Cerebellar nuclear complex (tissue), 1 donor: ENCODE data around the gene BRAF.
A peak's percentile ranks its signal among the peaks of the same experiment; 100 is the strongest.
"Not testable (repeated sequence)": the region's sequence is repeated elsewhere in the genome, so short reads cannot be mapped to it uniquely, and the experiment has no call there.

Experiments
- DNase-seq, 2 experiments: peaks; one replicate each; lab custom pipeline; 2025; lab: John Stamatoyannopoulos, UW

Gene BRAF

GRCh38 chr7:140924821-140925421, at the start of gene BRAF:
Gene BRAF, minus strand, starts transcription at chr7:140924929. Its CDS starts 226 bp downstream, at chr7:140924703.
- DNase-seq = peak; percentile 2 to 67

DNA sequence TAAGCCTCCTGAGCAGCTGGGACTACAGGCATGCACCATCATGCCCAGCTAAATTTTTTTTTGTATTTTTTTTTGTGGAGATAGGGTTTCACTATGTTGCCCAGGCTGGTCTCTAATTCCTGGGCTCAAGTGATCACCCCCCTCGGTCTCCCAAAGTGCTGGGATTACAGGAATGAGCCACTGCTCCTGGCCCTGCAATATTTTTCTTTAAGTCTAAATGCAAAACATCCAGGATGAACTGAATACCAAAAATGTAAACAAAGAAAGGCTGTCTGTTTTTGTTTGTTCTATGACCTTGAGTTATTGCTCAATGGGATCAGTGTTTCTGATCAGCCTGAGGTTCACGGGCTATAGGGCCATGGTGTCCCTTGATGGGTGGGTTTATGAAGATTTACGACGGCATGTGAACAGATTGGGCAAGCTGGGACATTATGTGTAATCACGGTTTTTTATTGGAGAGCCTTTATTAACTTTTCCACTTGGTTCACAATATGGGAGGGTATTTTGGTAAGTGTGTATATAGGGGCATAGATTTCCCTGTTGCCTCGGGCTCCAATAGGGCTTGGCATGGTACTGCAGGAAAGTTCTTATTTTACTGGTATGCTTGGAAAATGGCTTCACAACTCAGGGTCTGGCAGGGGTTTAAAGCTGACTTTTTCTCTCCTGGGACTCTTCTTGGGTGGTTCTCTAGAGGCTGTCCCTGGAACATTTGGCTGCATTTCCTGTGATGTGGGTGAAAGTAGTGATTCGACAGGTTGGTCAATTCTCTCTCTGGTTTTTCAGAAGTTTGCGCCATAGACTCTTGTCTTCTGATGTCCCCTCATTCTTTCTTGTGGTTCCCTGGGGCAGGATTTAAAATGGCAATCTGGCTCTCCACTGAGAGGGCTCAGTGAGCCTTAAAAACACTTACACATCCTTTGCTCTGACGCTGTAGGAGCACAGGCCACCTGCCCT, 48.4 kb upstream of the BRAF start:
- no peak for DNase-seq

GRCh38 chr7:140972344-140972743, 47.6 kb upstream of the BRAF start:
- no peak for DNase-seq

- DNase-seq = no peak
These were observed 42.7 kb upstream of the BRAF start for GRCh38 chr7:140967438-140967837.

GRCh38 chr7:140966561-140967233, 42.0 kb upstream of the BRAF start:
- no peak for DNase-seq

GRCh38 chr7:140961117-140961516, 36.4 kb upstream of the BRAF start:
- no peak for DNase-seq

GRCh38 chr7:140956997-140957396, 32.3 kb upstream of the BRAF start:
- DNase-seq = not testable (repeated sequence)

DNA sequence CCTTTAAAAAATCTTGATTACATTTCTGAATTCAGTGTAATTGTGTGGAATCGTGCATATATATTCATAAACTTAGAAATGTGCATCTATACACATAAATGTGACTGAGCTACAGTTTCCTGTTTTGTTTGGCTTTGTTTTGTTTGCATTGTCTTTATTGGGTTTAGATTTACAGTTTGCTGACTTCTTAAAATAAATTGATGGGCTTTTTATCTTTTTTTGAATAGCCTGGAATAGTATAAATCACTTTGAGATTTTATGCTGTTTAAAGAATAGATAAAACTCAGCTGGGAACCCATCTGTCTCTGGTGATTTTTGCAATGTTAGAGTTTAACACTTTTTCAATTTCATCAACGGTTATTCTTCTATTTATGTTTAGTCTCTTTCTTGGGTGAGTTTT, 21.2 kb upstream of the BRAF start:
- DNase-seq = no peak

DNA sequence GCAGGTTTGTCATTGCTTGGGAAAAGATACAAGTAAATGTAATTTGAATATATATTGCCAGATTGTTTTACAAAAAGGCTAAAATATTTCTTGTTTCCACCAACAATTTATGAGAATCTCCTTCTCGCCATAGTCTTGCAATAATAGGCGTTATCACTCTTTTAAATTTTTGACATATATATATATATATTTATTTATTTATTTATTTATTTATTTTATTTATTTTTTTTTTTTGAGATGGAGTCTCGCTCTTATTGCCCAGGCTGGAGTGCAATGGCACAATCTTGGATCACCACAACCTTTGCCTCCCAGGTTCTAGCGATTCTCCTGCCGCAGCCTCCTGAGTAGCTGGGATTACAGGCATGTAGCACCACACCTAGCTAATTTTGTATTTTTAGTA, 17.5 kb upstream of the BRAF start:
- not testable (repeated sequence) for DNase-seq

DNA sequence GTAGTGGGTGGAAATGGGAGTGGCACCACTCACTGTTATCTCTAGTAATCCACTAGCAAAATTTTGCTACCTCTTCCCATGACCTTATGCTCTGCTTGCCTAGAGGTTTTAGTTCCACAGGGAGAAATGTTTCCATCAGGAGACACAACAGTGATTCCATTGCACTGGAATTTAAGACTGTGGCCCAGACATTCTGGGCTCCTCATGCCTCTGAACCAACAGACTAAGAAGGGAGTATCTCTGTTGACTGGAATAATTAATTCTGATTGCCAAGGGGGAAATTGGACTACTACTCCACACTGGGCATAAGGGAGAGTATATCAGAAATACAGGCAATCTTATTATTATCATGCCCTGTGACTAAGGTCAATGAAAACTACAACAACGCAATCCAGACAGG, 16.2 kb upstream of the BRAF start:
- no peak for DNase-seq

DNA sequence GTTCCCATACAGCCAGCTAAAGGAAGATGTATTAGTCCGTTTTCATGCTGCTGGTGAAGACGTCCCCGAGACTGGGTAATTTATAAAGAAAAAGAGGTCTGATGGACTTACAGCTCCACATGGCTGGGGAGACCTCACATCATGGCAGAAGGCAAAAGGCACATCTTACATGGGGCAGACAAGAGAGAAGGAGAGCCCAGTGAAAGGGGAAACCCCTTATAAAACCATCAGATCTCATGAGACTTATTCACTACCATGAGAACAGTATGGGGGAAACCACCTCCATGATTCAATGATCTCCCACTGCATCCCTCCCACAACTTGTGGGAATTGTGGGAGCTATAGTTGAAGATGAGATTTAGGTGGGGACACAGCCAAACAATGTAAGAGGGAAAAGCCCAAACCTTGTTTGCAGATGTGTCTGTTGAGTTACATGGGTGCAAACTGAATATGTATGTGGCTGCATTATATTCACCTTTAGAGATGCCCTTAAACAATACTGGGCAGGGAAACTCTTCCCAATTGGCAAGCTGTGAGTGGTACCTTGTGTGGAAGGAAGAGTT, 13.1 kb upstream of the BRAF start:
- no peak for DNase-seq

DNA sequence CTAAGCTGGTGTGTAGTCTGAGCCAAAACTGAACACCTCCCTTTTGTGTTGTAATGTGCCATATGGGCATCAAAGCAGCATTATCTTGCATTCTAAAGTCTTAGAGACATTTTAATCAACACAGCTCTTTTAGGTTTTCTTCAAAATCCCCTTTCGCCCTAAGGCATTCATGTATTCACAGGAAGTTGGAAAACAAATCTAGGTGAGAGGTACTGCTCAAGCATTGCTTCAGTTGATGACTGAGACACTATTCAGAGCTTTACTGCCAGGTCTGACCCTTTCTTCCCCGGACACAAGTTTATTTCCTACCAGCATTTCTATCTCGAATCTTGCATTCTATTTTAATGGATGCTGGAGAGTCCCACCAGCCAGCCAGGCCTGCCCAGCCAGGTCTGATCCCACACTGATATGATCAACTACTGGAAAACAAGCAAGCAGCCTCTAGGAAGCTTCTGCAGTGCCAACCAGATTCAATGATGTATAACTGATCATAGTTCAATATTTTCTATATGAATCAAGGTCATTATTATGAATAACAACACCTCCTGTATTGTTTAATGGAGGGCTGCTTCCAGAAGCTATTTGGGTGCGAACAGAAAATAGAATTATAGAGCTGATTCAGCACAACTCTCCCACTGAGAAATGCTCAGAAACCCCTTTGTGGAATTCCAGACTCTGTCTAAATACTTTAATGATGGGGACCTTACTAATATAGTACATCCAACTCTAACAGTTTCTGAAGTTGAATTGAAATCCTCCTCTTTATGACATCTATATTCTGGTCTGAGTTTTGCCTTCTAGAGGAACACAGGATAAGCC, 4.0 kb upstream of the BRAF start:
- DNase-seq = no peak

DNA sequence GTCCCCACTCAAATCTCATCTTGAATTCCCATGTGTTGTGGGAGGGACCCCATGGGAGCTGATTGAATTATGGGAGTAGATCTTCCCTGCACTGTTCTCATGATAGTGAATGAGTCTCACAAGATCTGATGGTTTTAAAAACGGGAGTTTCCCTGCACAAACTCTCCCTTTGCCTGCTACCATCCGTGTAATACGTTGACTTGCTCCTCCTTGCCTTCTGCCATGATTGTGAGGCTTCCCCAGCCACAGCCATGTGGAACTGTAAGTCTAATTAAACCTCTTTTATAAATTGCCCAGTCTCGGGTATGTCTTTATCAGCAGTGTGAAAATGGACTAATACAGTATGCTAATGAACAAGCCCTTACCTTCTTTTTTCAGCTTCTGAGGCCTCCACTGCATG, 3.2 kb upstream of the BRAF start:
- not testable (repeated sequence) for DNase-seq

GRCh38 chr7:140927351-140927750, 2.6 kb upstream of the BRAF start:
- DNase-seq = no peak

GRCh38 chr7:140926021-140926817, 1.5 kb upstream of the BRAF start:
- no peak for DNase-seq

DNA sequence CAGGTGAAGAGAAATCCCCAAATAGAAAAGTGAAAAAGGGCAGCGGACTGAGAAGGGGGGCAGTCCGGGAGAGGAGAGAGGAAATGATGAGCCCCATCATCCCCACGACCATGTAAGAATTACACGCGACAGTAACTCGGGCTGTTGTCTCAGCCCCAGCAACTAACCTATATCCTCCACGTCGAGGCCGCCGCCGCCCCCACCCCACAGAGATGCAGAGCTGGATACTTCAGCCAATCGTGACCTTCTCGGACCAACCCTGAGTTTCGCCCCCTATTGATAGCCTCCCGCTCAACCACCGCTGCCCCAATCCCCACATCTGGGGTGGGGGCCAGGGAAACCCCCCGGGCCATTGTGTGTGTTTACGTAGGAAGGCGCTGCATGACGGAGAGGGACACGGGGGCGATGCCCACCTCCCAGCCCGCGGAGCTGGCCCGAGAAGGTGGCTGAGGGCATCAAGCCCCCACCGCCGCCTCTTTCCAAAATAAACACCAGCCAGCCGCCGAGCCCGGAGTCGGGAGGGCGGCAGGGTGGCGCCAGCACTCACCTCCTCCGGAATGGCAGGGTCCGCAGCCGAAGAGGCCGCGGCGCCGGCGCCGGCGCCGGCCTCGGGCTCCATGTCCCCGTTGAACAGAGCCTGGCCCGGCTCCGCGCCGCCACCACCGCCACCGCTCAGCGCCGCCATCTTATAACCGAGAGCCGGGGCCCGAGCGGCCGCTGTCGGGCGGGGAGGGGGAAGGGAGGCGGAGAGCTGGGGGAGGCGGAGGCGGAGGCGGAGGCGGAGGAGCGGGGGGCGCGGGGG, 509 bp downstream of the BRAF start:
- no peak for DNase-seq

DNA sequence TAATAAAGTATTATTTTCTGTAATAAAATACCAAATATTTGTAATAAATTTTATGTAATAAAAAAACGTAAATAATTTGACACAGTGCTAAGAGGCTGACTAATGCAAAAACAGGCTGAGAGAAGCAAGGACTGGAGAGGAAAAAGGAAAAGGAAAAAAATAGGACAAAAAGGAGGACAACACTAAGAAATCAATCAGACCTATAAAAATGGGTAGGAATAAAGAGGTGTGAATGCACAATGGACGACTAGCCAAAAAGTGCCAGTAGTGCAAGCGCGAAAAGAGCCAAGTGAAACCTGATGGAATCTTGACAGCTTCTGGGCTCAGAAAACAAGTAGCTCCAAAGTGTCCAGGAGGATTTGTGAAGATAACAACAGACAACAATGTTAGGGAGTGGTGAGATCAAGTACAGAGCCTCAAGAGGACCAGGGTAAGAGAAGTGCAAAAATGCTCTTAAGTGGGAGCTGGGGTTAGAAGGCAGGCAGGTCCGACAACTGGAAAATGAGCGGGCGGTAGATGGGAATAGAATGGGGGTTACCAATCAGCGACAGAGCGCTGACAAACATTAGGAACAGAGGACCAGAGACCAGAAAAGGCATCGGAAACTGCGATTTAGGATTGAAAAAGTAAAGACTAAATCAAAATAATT, 1.2 kb downstream of the BRAF start:
- no peak for DNase-seq

DNA sequence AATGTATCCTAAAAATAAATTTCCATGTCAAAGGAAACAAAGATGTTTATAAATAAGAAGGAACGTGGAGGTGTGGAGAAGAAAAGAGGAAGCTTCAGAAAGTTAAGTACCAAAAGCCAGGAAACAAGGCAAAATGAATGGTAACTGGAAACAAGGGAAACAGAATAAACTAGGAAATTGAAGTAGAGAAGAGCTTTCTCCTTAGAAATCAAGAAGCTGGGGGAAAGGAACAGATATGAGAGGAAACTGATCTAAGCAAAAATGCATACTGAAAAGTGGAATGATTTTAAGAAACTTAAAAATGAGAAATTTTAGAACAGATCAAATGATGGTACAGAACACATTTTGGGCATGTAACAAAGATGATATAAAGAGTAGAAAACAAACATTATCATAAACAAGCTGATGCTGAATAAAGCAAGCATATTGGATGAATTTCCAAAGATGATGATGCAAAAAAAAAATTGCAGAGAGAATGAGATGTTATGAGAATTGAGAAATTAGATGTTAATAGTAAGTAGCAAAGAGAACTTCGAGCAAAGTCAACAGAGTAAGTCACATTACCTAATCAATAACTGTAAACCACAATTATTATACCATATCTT, 1.9 kb downstream of the BRAF start:
- DNase-seq = no peak

- no peak for DNase-seq
These were observed 4.0 kb downstream of the BRAF start for GRCh38 chr7:140920745-140921144.
